Activated naive CD8-positive, alpha-beta T cell treated with anti-CD3 and anti-CD28 coated beads, Interleukin-2, amount 10 ng/mL, durations not matched to agents 7 days and 5 days (primary cell): ENCODE measurements around the gene NUCKS1. TPM values are rescaled to one million over a fixed set of nuclear protein-coding genes. Genes with fewer than 3 reads are reported as not detected.

Experiments
- ATAC-seq: fragments of 150-1000 bp; cut with Tn5 transposase; one replicate; pipeline ENCODE4 v1.10.0; 2021; ENCODE audit warnings: low read depth, moderate library complexity
- POLR2A ChIA-PET: fragments of 350-600 bp; sonication (Branson Sonifier 250); formaldehyde crosslinking; loops from one replicate; lab custom pipeline; 2021; ENCODE audit warnings: antibody characterized with exemption; lab: Charles Lee
- DNase-seq: peaks from one replicate; pipeline ENCODE4 v3.0.0; 2021
- H3K27ac Mint-ChIP-seq: one replicate; pipeline ENCODE4 v1.8.0; 2022; ENCODE audit warnings: mild to moderate bottlenecking, mixed read lengths
- H3K27me3 Mint-ChIP-seq: one replicate; pipeline ENCODE4 v1.8.0; 2022; ENCODE audit warnings: mild to moderate bottlenecking, moderate library complexity, mixed read lengths
- H3K36me3 Mint-ChIP-seq: one replicate; pipeline ENCODE4 v1.8.0; 2021; ENCODE audit warnings: mild to moderate bottlenecking, mixed read lengths
- H3K4me1 Mint-ChIP-seq: one replicate; pipeline ENCODE4 v1.8.0; 2021; ENCODE audit warnings: mixed read lengths
- H3K4me3 Mint-ChIP-seq: one replicate; pipeline ENCODE4 v1.8.0; 2022; ENCODE audit warnings: mild to moderate bottlenecking, moderate library complexity, mixed read lengths
- H3K9me3 Mint-ChIP-seq: one replicate; pipeline ENCODE4 v1.8.0; 2021; ENCODE audit warnings: mixed read lengths
- total RNA-seq, 2 experiments: library from RNA; stranded (reverse); gene quantifications; one replicate each; pipeline ENCODE4 v1.2.3, GENCODE V29; 2021

The NUCKS1 gene
- total RNA-seq, result 100 to 1,000 TPM; 200 to 211 TPM

GRCh38 chr1:205750138-205751035 is at the start of gene NUCKS1:
NUCKS1 (minus strand) TSS chr1:205750182; CDS start chr1:205749973, 209 bp downstream.
- no peaks in the 10 kb centered on the region for H3K27me3 Mint-ChIP-seq
- ATAC-seq, result peak; percentile 84
- H3K4me1 Mint-ChIP-seq, result peaks cover 37% of the 10 kb centered on the region
- H3K27ac Mint-ChIP-seq, result peak within 1 kb of the TSS; percentile 100
- no peaks in the 10 kb centered on the region for H3K9me3 Mint-ChIP-seq
- peak; percentile 90 for DNase-seq
- POLR2A ChIA-PET, result interaction anchor here (0.9 to 2.4 kb wide), 10 partner anchors 10 to 120 kb away, joined by 3 to 43 read pairs (median 6); partner anchors contain the start of genes ELK4 and RAB29
- peaks cover 10% of the 10 kb centered on the region for H3K36me3 Mint-ChIP-seq
- H3K4me3 Mint-ChIP-seq, result peak within 1 kb of the TSS; percentile 99

GRCh38 chr1:205798577-205798976 is 48.6 kb upstream of the NUCKS1 start:
- Mint-ChIP-seq H3K27me3 (no peaks in the 10 kb centered on the region), H3K4me1 (peaks cover 7% of the 10 kb centered on the region), H3K27ac (no peak overlapping the region), H3K9me3 (no peaks in the 10 kb centered on the region), H3K36me3 (no peaks in the 10 kb centered on the region), H3K4me3 (no peak overlapping the region)
- DNase-seq (no peak), ATAC-seq (no peak)
- POLR2A ChIA-PET, result no interaction called here

GRCh38 chr1:205797168-205797567 is 47.2 kb upstream of the NUCKS1 start:
- no peak for DNase-seq
- no peak for ATAC-seq
- Mint-ChIP-seq H3K4me1 (peaks cover 7% of the 10 kb centered on the region), H3K9me3 (no peaks in the 10 kb centered on the region), H3K27ac (no peak overlapping the region), H3K36me3 (no peaks in the 10 kb centered on the region), H3K4me3 (no peak overlapping the region), H3K27me3 (no peaks in the 10 kb centered on the region)
- POLR2A ChIA-PET, result no interaction called here

GRCh38 chr1:205794011-205794730 is 44.2 kb upstream of the NUCKS1 start:
- Mint-ChIP-seq H3K9me3 (no peaks in the 10 kb centered on the region), H3K27me3 (no peaks in the 10 kb centered on the region), H3K4me1 (peaks cover 5% of the 10 kb centered on the region), H3K36me3 (peaks cover 4% of the 10 kb centered on the region), H3K27ac (no peak overlapping the region), H3K4me3 (no peak overlapping the region)
- DNase-seq (no peak), ATAC-seq (no peak)
- POLR2A ChIA-PET, result no interaction called here

- Mint-ChIP-seq H3K4me3 (no peak overlapping the region), H3K4me1 (peaks cover 1% of the 10 kb centered on the region), H3K36me3 (peaks cover 4% of the 10 kb centered on the region), H3K27me3 (no peaks in the 10 kb centered on the region), H3K27ac (no peak overlapping the region), H3K9me3 (no peaks in the 10 kb centered on the region)
- ATAC-seq (no peak), DNase-seq (no peak)
- POLR2A ChIA-PET, result no interaction called here
Observed at GRCh38 chr1:205792961-205793673, 43.1 kb upstream of the NUCKS1 start.

- POLR2A ChIA-PET, result interaction anchor here (2.0 kb wide), 1 partner anchor 185 kb away, joined by 7 read pairs; no protein-coding TSS in a partner anchor
- no peaks in the 10 kb centered on the region for H3K27me3 Mint-ChIP-seq
- H3K9me3 Mint-ChIP-seq, result no peaks in the 10 kb centered on the region
- DNase-seq, result no peak
- H3K36me3 Mint-ChIP-seq, result peaks cover 4% of the 10 kb centered on the region
- H3K27ac Mint-ChIP-seq, result no peak overlapping the region
- peaks cover 1% of the 10 kb centered on the region for H3K4me1 Mint-ChIP-seq
- no peak for ATAC-seq
- no peak overlapping the region for H3K4me3 Mint-ChIP-seq
Observed at GRCh38 chr1:205792481-205792881, 42.5 kb upstream of the NUCKS1 start.

GRCh38 chr1:205791568-205792180 is 41.7 kb upstream of the NUCKS1 start:
- peak; percentile 66 for DNase-seq
- no peaks in the 10 kb centered on the region for H3K27me3 Mint-ChIP-seq
- H3K9me3 Mint-ChIP-seq, result no peaks in the 10 kb centered on the region
- peaks cover 1% of the 10 kb centered on the region for H3K4me1 Mint-ChIP-seq
- POLR2A ChIA-PET, result interaction anchor here (0.6 to 2.0 kb wide), 2 partner anchors 186 to 507 kb away, joined by 3 to 7 read pairs; no protein-coding TSS in a partner anchor
- ATAC-seq, result peak; percentile 88
- no peak overlapping the region for H3K4me3 Mint-ChIP-seq
- H3K36me3 Mint-ChIP-seq, result peaks cover 4% of the 10 kb centered on the region
- H3K27ac Mint-ChIP-seq, result no peak overlapping the region

- Mint-ChIP-seq H3K27me3 (no peaks in the 10 kb centered on the region), H3K4me1 (peaks cover 8% of the 10 kb centered on the region), H3K9me3 (no peaks in the 10 kb centered on the region), H3K4me3 (no peak overlapping the region), H3K27ac (no peak overlapping the region), H3K36me3 (peaks cover 4% of the 10 kb centered on the region)
- DNase-seq, result no peak
- POLR2A ChIA-PET, result no interaction called here
- ATAC-seq, result no peak
Observed at GRCh38 chr1:205787287-205787916, 37.4 kb upstream of the NUCKS1 start.

- Mint-ChIP-seq H3K4me3 (no peak overlapping the region), H3K36me3 (peaks cover 4% of the 10 kb centered on the region), H3K9me3 (no peaks in the 10 kb centered on the region), H3K27ac (no peak overlapping the region), H3K27me3 (no peaks in the 10 kb centered on the region), H3K4me1 (peaks cover 11% of the 10 kb centered on the region)
- POLR2A ChIA-PET, result no interaction called here
- ATAC-seq (no peak), DNase-seq (no peak)
Observed at GRCh38 chr1:205786601-205787000, 36.6 kb upstream of the NUCKS1 start.

GRCh38 chr1:205785446-205785845 is 35.5 kb upstream of the NUCKS1 start:
- Mint-ChIP-seq H3K4me3 (no peak overlapping the region), H3K4me1 (peaks cover 10% of the 10 kb centered on the region), H3K27me3 (peaks cover 1% of the 10 kb centered on the region), H3K27ac (no peak overlapping the region), H3K36me3 (peaks cover 2% of the 10 kb centered on the region), H3K9me3 (no peaks in the 10 kb centered on the region)
- DNase-seq (no peak), ATAC-seq (no peak)
- POLR2A ChIA-PET, result no interaction called here

GRCh38 chr1:205783904-205784303 is 33.9 kb upstream of the NUCKS1 start:
- POLR2A ChIA-PET, result interaction anchor here (0.7 kb wide), 1 partner anchor 18 kb away, joined by 4 read pairs; no protein-coding TSS in a partner anchor
- ATAC-seq, result no peak
- Mint-ChIP-seq H3K9me3 (no peaks in the 10 kb centered on the region), H3K4me3 (no peak overlapping the region), H3K36me3 (no peaks in the 10 kb centered on the region), H3K27me3 (peaks cover 2% of the 10 kb centered on the region), H3K4me1 (peaks cover 10% of the 10 kb centered on the region), H3K27ac (no peak overlapping the region)
- no peak for DNase-seq

GRCh38 chr1:205783433-205783795 is 33.4 kb upstream of the NUCKS1 start:
- H3K27ac Mint-ChIP-seq, result no peak overlapping the region
- H3K9me3 Mint-ChIP-seq, result no peaks in the 10 kb centered on the region
- POLR2A ChIA-PET, result interaction anchor here (1.3 to 1.7 kb wide), 2 partner anchors 9 to 125 kb away, joined by 6 read pairs; no protein-coding TSS in a partner anchor
- DNase-seq (no peak), ATAC-seq (no peak)
- H3K4me1 Mint-ChIP-seq, result peaks cover 10% of the 10 kb centered on the region
- H3K4me3 Mint-ChIP-seq, result no peak overlapping the region
- no peaks in the 10 kb centered on the region for H3K36me3 Mint-ChIP-seq
- H3K27me3 Mint-ChIP-seq, result peaks cover 2% of the 10 kb centered on the region
